IMR-90 (cell line): Measurements from ENCODE around the gene ANXA1.
A peak's percentile ranks its signal among the peaks of the same experiment; 100 is the strongest.

Experiments
- BHLHE40 ChIP-seq: fragments of 150-350 bp; IDR thresholded peaks from 2 replicates; pipeline ENCODE4 v1.6.1; 2016; ENCODE audit warnings: mild to moderate bottlenecking, low read depth, low read length
- CEBPB ChIP-seq: IDR thresholded peaks from 2 replicates; pipeline ENCODE4 v1.6.1; 2012; ENCODE audit warnings: low read depth, low read length, improper control_type of control experiment
- CHD1 ChIP-seq: IDR thresholded peaks from 2 replicates; pipeline ENCODE4 v1.6.1; 2012; ENCODE audit warnings: low read depth, low read length, improper control_type of control experiment
- CTCF ChIP-seq: conservative IDR thresholded peaks from 2 replicates; pipeline ENCODE4 v1.5.1; 2012; ENCODE audit warnings: mild to moderate bottlenecking, low read depth, low read length, improper control_type of control experiment
- FOS ChIP-seq: fragments of 150-350 bp; IDR thresholded peaks from 2 replicates; pipeline ENCODE4 v1.6.1; 2016; ENCODE audit warnings: low read depth, low read length
- NFE2L2 ChIP-seq: fragments of 150-350 bp; IDR thresholded peaks from 2 replicates; pipeline ENCODE4 v1.6.1; 2016; ENCODE audit warnings: low read depth, mild to moderate bottlenecking, low read length
- POLR2A ChIP-seq: IDR thresholded peaks from 2 replicates; pipeline ENCODE4 v1.6.1; 2012; ENCODE audit warnings: mild to moderate bottlenecking, low read depth, low read length
- RAD21 ChIP-seq: IDR thresholded peaks from 2 replicates; pipeline ENCODE4 v1.6.1; 2012; ENCODE audit warnings: low read length, improper control_type of control experiment
- RFX5 ChIP-seq: IDR thresholded peaks from 2 replicates; pipeline ENCODE4 v1.8.0; 2012; ENCODE audit warnings: low read depth, mild to moderate bottlenecking, low read length, moderate library complexity
- SMC3 ChIP-seq: fragments of 150-350 bp; IDR thresholded peaks from 2 replicates; pipeline ENCODE4 v1.6.1; 2016; ENCODE audit warnings: low read depth, mild to moderate bottlenecking, antibody characterized with exemption, low read length, moderate library complexity
- USF2 ChIP-seq: fragments of 150-350 bp; IDR thresholded peaks from 2 replicates; pipeline ENCODE4 v1.6.1; 2017; ENCODE audit warnings: mild to moderate bottlenecking, antibody characterized with exemption, low read length, low read depth

- TF ChIP-seq CTCF (no peak), POLR2A (no peak), BHLHE40 (no peak), SMC3 (no peak), CHD1 (no peak), RAD21 (no peak), RFX5 (no peak), FOS (peak; percentile 59; the same call in 1 of the 2 replicates), CEBPB (peak; percentile 99), NFE2L2 (no peak), USF2 (no peak)
Measured at GRCh38 chr9:73143711-73144328, 7.8 kb upstream of the ANXA1 start.
